SJSA1 (cell line): Measurements from ENCODE around the gene FZD8. TPM values are rescaled to one million over a fixed set of nuclear protein-coding genes. Genes with fewer than 3 reads are reported as not detected.
"Not testable (repeated sequence)": the region's sequence is repeated elsewhere in the genome, so short reads cannot be mapped to it uniquely, and the experiment has no call there.

Source experiments
- DNase-seq, 2 experiments: peaks; one replicate each; pipeline ENCODE4 v3.0.0-alpha.2; 2015 to 2020; ENCODE audit warnings: low spot score in 2 of 2, low read depth in 1 of 2
- H3K27ac ChIP-seq: fragments of 250-450 bp; sonication (Bioruptor Pico); 2 replicates; pipeline ENCODE4 v1.5.1; 2020; ENCODE audit warnings: mild to moderate bottlenecking, moderate library complexity
- H3K27me3 ChIP-seq: fragments of 250-450 bp; sonication (Bioruptor Pico); replicated peaks from 2 replicates; pipeline ENCODE4 v1.5.1; 2020; ENCODE audit warnings: mild to moderate bottlenecking, moderate library complexity
- H3K36me3 ChIP-seq: fragments of 250-450 bp; sonication (Bioruptor Pico); 2 replicates; pipeline ENCODE4 v1.5.1; 2020; ENCODE audit warnings: mild to moderate bottlenecking
- H3K4me1 ChIP-seq: fragments of 250-450 bp; sonication (Bioruptor Pico); replicated peaks from 2 replicates; pipeline ENCODE4 v1.6.1; 2021; ENCODE audit warnings: mild to moderate bottlenecking
- H3K4me3 ChIP-seq: fragments of 250-450 bp; sonication (Bioruptor Pico); 2 replicates; pipeline ENCODE4 v1.5.1; 2020; ENCODE audit warnings: mild to moderate bottlenecking
- H3K9me3 ChIP-seq: fragments of 250-450 bp; sonication (Bioruptor Pico); replicated peaks from 2 replicates; pipeline ENCODE4 v1.5.1; 2020; ENCODE audit warnings: mild to moderate bottlenecking
- total RNA-seq: library from RNA; depleted of rRNA; stranded (reverse); fragments of >200 nt; shearing (Covaris generic); gene quantifications from 2 replicates; pipeline ENCODE4 v1.2.3, GENCODE V29; 2014; rRNA removed

FZD8 gene, protein sequence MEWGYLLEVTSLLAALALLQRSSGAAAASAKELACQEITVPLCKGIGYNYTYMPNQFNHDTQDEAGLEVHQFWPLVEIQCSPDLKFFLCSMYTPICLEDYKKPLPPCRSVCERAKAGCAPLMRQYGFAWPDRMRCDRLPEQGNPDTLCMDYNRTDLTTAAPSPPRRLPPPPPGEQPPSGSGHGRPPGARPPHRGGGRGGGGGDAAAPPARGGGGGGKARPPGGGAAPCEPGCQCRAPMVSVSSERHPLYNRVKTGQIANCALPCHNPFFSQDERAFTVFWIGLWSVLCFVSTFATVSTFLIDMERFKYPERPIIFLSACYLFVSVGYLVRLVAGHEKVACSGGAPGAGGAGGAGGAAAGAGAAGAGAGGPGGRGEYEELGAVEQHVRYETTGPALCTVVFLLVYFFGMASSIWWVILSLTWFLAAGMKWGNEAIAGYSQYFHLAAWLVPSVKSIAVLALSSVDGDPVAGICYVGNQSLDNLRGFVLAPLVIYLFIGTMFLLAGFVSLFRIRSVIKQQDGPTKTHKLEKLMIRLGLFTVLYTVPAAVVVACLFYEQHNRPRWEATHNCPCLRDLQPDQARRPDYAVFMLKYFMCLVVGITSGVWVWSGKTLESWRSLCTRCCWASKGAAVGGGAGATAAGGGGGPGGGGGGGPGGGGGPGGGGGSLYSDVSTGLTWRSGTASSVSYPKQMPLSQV
- 15.7 and 15.9 TPM in 2 replicates for total RNA-seq

DNA sequence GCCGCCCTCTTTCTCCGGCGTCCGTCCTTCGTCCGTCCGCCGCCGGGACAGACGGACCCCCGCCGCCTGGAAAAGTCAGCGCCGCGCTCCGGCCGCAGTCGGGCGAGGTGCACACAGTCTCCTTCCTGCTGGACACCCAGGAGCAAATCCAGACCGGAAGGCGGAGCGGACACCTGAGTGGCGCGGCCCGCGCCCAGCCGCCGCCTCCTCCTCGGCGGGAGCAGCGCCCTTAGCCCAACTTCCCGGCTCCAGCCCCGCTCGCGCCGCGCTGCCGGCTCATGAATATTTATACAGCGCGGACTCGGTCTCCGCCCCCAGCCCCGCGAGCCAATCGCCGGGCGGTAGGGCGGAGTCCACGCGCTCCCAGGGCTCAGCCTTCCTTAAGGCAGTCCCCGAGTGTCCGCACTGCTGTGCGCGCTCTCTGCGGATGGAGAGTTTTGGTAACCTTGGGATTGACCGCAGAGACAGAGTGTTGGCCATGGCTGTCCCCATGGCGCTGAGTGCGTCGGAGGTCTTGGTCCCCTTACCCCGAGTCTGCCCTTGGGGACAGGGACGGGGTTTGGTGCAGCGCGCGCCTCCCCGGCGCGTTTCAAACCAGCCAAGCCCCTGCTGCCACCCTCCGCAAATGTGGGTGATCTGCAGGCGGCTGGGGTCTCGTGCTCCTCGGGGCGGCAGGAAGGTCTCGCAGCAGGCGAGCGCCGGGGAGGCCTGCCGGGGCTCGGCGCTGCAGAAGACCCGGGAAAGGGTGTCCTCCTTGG is at the start of gene FZD8:
Gene FZD8 (minus strand): TSS at position 262 of the 758 bp plus-strand sequence. CDS start 867 bp downstream, outside the sequence.
- Histone ChIP-seq H3K4me3 (peak within 1 kb of the TSS; percentile 78), H3K36me3 (peaks cover 25% of the 10 kb centered on the region), H3K9me3 (peaks cover 5% of the 10 kb centered on the region; the same call in 1 of the 2 replicates), H3K4me1 (peaks cover 22% of the 10 kb centered on the region), H3K27me3 (no peaks in the 10 kb centered on the region), H3K27ac (peak within 1 kb of the TSS; percentile 17)
- peak; percentile 90 to 92 for DNase-seq

DNA sequence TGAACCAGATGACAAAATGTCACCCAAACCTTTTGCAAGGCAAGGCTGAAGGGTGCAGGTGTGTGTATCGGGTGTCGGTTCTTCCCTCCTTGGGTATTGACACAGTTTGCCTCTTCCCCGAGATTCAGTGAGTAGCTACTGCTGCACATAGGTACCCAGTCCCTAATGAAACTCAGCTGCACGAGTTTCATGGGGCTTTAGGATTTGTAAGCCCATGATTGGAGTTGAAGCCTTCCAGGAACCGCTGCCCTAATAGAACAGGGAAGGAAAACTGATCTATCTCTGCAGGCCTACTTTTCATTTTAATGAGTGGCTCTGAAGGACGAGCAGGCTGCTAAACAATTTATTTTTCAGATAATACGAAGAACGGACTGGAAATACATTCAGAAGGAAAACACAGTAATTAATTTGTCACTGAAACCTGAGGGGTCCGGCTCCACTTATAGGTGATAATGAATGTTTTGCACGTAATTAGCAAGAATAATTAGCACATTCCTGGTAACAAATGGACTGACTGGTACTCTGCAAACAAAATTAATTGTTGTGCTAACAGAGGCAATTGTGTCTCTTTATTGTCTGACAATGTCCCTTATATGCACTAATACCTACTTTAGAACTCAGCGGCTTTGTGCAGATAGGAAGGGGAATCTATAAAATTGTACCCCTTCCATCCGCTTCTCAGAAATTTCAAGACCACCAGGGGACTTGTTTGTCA is 49.6 kb upstream of the FZD8 start:
- DNase-seq, result no peak
- no peaks in the 10 kb centered on the region for H3K36me3 ChIP-seq
- H3K9me3 ChIP-seq, result no peaks in the 10 kb centered on the region
- 0 out of 2 replicates have a peak, but pooled peaks cover 3% of the 10 kb centered on the region for H3K27me3 ChIP-seq
- no peaks in the 10 kb centered on the region for H3K4me1 ChIP-seq
- no peak overlapping the region for H3K4me3 ChIP-seq
- H3K27ac ChIP-seq, result no peak overlapping the region

DNA sequence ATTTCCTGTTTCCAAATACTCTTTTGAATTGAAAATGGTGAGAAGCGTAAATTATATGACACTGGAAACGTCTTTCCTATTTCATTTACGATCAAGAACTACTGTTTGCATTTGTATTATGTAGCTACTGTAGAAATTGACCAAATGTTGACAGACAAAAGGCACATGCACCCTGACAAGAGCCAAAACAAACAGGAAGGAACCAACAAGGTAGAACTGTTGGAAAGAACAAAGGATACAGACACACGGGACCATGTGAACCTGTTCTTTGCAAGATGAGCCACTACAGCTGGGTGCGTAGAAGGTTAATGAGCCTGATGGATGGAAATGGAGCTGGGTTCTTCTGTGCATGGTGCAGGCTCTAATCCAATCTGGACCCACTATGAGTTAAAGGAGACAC is 48.4 kb upstream of the FZD8 start:
- Histone ChIP-seq H3K27me3 (no peaks in the 10 kb centered on the region), H3K27ac (no peak overlapping the region), H3K36me3 (no peaks in the 10 kb centered on the region), H3K4me3 (no peak overlapping the region), H3K4me1 (no peaks in the 10 kb centered on the region), H3K9me3 (no peaks in the 10 kb centered on the region)
- DNase-seq, result no peak

DNA sequence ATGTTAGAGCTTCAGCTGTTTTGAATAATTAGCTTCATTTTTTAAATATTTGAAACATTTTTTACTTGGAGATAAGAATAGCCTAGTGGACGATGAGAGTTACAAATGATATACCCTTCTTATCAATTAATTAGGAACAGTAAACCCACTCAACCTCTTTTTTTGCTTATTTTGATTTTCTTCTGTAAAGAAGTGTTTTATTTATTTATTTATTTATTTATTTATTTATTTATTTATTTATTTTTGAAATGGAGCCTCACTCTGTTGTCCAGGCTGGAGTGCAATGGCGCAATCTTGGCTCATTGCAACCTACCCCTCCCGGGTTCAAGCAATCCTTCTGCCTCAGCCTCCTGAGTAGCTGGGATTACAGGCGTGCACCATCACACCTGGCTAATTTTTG is 43.8 kb upstream of the FZD8 start:
- H3K27me3 ChIP-seq, H3K36me3 ChIP-seq, H3K4me3 ChIP-seq, DNase-seq, H3K9me3 ChIP-seq, H3K4me1 ChIP-seq, H3K27ac ChIP-seq: not testable (repeated sequence)

DNA sequence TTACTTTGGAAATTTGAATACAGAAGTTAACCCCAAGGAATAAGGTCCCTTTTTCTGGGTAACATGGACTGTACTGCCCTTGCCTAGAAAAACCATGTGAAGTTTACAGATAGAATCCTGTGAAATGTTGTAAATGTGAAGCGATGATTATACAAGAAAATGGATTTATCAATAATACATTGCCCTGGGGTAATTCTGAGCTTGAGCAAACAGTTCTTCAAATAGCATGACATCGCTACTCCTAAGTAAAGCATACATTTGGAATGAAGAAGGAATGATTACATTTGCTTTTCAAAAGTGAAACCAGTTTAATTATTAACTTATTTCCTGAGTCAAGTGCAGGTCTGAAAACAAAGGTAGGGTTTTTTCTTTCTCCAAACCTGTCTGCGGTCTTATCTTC is 43.3 kb upstream of the FZD8 start:
- H3K4me3 ChIP-seq, result no peak overlapping the region
- H3K27me3 ChIP-seq, result no peaks in the 10 kb centered on the region
- no peak overlapping the region for H3K27ac ChIP-seq
- no peaks in the 10 kb centered on the region for H3K9me3 ChIP-seq
- H3K36me3 ChIP-seq, result no peaks in the 10 kb centered on the region
- 0 out of 2 replicates have a peak, but pooled peaks cover 3% of the 10 kb centered on the region for H3K4me1 ChIP-seq
- DNase-seq, result no peak

DNA sequence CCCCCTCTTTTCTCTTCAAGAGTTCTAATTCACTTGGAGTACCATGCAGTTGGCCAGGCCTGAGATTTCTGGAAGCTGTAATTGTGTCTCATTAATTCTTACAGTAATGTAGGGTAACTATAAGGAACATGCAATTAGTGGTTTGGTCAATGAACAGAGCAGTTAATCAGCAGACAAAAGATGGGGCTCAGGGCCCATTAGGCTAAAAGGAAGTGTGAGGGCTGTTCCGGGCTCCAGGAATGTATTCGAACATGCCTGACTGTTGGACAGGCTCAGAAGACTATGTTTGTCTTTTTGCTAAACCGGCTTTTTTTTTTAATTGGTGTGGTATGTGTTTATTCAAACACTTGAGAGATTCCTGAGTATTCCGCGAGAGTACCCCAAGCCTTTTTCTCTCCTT is 42.5 kb upstream of the FZD8 start:
- no peaks in the 10 kb centered on the region for H3K36me3 ChIP-seq
- no peak overlapping the region for H3K27ac ChIP-seq

DNA sequence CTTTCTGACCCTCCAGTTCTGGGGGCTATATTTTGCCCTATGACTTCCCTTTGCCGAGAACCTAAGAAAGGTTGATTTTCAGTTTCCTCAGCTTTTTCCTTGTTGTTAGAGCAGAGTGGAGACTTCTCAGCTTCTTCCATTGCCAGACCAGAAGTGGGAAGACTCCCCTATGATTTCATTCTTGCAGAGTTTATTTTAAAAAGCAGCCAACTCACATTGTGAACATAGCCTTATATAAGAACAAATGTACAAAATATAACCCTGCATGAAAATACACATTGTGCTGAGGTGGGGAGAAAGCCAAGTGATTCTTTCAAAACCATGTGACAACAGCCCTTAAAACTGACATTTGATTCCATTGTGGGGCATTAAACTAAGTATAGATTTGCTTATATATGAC is 33.8 kb upstream of the FZD8 start:
- H3K27me3 ChIP-seq, result no peaks in the 10 kb centered on the region
- no peak for DNase-seq
- H3K4me1 ChIP-seq, result no peaks in the 10 kb centered on the region
- H3K36me3 ChIP-seq, result no peaks in the 10 kb centered on the region
- no peak overlapping the region for H3K27ac ChIP-seq
- H3K9me3 ChIP-seq, result no peaks in the 10 kb centered on the region
- H3K4me3 ChIP-seq, result no peak overlapping the region

More for the DNA sequence above, 42.5 kb upstream of the FZD8 start:
- no peaks in the 10 kb centered on the region for H3K27me3 ChIP-seq
- H3K4me3 ChIP-seq, result no peak overlapping the region
- no peak for DNase-seq
- no peaks in the 10 kb centered on the region for H3K9me3 ChIP-seq
- H3K4me1 ChIP-seq, result 0 out of 2 replicates have a peak, but pooled peaks cover 3% of the 10 kb centered on the region

DNA sequence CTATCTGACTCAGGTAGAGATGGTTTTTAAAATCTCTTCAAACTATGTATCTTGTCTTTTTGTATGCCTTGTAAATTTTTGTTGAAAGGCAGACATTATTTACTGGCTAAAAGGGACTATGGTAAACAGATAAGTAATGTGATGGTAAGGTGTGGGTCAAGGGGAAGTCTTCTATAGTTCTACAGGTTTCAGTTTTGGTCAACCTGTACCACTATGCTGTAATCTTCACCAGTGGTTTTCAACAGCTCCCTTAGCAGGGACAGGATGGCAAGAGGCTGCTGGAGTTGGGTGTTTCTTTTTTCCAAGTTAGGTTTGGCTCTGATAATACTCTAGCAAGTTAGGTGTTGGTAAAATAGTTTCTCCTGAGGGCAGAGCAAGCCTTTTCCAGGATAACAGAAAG is 32.7 kb upstream of the FZD8 start:
- DNase-seq, result no peak
- H3K27ac ChIP-seq, result no peak overlapping the region

DNA sequence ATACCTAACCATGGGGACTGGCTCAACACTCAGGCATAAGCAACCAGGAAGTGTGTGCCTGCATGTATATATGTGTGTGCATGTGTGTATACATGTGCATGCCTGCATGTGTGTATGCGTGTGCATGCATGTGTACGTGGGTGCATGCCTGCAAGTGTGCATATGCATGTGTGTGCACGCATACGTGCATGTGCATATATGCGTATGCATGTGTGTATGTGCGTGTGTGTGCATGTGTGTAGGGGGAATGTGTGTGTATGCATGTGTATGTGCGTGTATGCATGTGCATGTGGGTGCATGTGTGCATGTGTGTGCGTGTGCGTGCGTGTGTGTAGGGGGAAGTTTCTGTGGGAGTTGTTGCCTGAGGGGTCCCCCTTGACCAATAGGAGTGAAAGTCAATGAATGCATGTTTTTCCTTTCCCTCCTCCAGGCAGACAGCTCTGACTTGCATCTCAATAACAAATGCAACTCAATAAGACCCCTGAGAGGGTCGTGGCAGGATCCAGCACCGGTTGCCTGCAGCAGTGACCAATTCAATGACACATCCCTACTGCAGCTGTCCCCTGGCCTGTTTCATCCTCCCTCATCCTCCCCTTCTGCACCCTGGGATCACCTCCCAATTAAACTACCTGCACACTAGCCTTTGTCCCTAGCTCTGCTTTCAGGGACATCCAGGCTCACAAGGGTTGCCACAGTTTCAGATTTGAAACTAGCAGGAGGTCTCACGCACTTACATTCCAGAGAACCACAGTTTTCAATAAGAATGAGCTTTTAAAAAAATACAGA is 27.0 kb upstream of the FZD8 start:
- no peaks in the 10 kb centered on the region for H3K9me3 ChIP-seq
- H3K4me3 ChIP-seq, result no peak overlapping the region
- no peak for DNase-seq
- no peaks in the 10 kb centered on the region for H3K27me3 ChIP-seq
- H3K4me1 ChIP-seq, result no peaks in the 10 kb centered on the region
- no peak overlapping the region for H3K27ac ChIP-seq
- H3K36me3 ChIP-seq, result no peaks in the 10 kb centered on the region

More for the DNA sequence above, 32.7 kb upstream of the FZD8 start:
- Histone ChIP-seq H3K27me3 (no peaks in the 10 kb centered on the region), H3K9me3 (no peaks in the 10 kb centered on the region), H3K4me1 (no peaks in the 10 kb centered on the region), H3K36me3 (no peaks in the 10 kb centered on the region), H3K4me3 (no peak overlapping the region)

DNA sequence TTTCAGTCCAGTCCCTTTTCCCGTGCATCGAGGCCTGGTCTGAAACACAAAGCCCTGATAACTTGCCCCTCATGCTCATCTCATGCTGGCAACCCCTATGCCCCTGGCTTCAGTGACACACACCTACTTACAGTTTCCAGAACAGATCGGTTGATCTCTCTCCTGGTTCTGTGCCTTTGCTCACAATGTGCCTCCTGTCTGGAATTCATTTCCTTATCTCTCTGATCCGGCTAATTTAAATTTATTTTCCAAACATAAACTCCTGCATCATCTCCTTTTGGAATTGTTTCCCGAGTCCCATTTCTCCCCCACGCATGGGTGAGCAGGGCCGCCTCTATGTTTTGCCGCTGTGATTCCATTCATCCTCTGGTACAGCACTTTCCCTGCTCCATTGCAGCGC is 25.9 kb upstream of the FZD8 start:
- H3K27me3 ChIP-seq, result no peaks in the 10 kb centered on the region
- no peaks in the 10 kb centered on the region for H3K36me3 ChIP-seq
- H3K4me1 ChIP-seq, result no peaks in the 10 kb centered on the region
- no peak overlapping the region for H3K4me3 ChIP-seq
- no peaks in the 10 kb centered on the region for H3K9me3 ChIP-seq
- no peak for DNase-seq
- no peak overlapping the region for H3K27ac ChIP-seq

DNA sequence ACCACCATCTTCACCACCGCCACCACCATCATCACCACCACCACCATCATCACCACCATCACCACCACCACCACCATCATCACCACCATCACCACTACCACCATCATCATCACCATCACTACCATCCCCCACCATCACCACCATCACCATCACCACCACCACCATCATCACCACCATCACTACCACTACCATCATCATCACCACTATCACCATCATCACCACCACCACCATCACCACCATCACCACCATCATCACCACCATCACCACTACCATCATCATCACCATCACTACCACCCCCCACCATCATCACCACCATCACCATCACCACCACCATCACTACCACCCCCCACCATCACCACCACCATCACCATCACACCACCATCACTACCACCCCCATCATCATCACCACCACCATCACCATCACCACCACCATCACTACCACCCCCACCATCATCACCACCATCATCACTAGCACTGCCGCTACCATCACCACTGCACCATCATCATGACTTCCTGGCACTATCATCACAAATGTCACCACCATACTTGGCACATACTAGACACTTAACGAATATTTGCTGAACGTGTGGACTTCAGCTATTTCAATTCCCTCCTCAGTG is 25.3 kb upstream of the FZD8 start:
- Histone ChIP-seq H3K4me1 (no peaks in the 10 kb centered on the region), H3K27ac (no peak overlapping the region), H3K27me3 (no peaks in the 10 kb centered on the region), H3K4me3 (no peak overlapping the region), H3K36me3 (no peaks in the 10 kb centered on the region), H3K9me3 (no peaks in the 10 kb centered on the region)
- no peak for DNase-seq

DNA sequence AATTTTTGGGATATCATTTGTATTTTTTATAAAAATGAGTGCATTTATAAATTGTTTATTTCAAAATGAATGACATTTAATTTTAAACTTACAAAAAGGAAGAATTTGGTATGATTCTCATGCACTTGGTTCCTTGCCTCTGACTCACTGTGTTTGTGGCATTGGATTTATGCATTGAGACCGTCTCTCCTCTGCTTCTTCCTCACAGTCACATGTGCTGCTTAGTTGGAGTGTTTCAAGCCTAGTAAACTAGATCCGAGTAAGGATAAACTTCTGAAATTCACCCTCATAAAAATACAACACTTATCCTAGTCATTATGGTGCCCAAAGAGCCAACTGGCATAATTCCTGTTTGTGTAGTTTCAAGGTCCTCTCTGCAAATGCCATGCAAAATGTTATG is 19.1 kb upstream of the FZD8 start:
- Histone ChIP-seq H3K9me3 (no peaks in the 10 kb centered on the region), H3K4me3 (no peak overlapping the region), H3K27me3 (0 out of 2 replicates have a peak, but pooled peaks cover 4% of the 10 kb centered on the region), H3K4me1 (no peaks in the 10 kb centered on the region), H3K36me3 (no peaks in the 10 kb centered on the region), H3K27ac (no peak overlapping the region)
- no peak for DNase-seq
